Trophoblast cell (in vitro differentiated cells and primary cell): ENCODE data around the gene SRP9.

Source experiments
- DNase-seq, 2 donors: peaks; one replicate each; pipeline ENCODE4 v3.0.0-alpha.2; 2016
- H2AFZ ChIP-seq: 2 replicates; pipeline ENCODE4 v1.6.1; 2013; ENCODE audit warnings: low read length, moderate library complexity, mild to moderate bottlenecking; ENCODE audit not compliant: insufficient read depth, poor library complexity
- H2AK5ac ChIP-seq: 2 replicates; pipeline ENCODE4 v1.6.1; 2013; ENCODE audit warnings: mild to moderate bottlenecking, low read length
- H2BK120ac ChIP-seq: 2 replicates; pipeline ENCODE4 v1.6.1; 2013; ENCODE audit warnings: low read length, mild to moderate bottlenecking, moderate library complexity; ENCODE audit not compliant: insufficient read depth, poor library complexity
- H2BK12ac ChIP-seq: 2 replicates; pipeline ENCODE4 v1.6.1; 2013; ENCODE audit warnings: mild to moderate bottlenecking, low read length, moderate library complexity
- H2BK5ac ChIP-seq: 2 replicates; pipeline ENCODE4 v1.6.1; 2013; ENCODE audit warnings: low read length, low read depth, moderate library complexity, mild to moderate bottlenecking; ENCODE audit not compliant: poor library complexity
- H3K14ac ChIP-seq: 2 replicates; pipeline ENCODE4 v1.6.1; 2013; ENCODE audit warnings: mild to moderate bottlenecking, low read length
- H3K18ac ChIP-seq: 2 replicates; pipeline ENCODE4 v1.6.1; 2013; ENCODE audit warnings: mild to moderate bottlenecking, low read length
- H3K23ac ChIP-seq: 2 replicates; pipeline ENCODE4 v1.6.1; 2013; ENCODE audit warnings: low read length
- H3K27ac ChIP-seq: 2 replicates; pipeline ENCODE4 v1.5.1; 2013; ENCODE audit warnings: low read depth, mild to moderate bottlenecking, inconsistent platforms, low read length, moderate library complexity
- H3K27me3 ChIP-seq: 2 replicates; pipeline ENCODE4 v1.6.1; 2013; ENCODE audit warnings: inconsistent platforms, mild to moderate bottlenecking, low read length, moderate library complexity; ENCODE audit not compliant: insufficient read depth
- H3K36me3 ChIP-seq, 2 experiments: 1 replicate in 1 of 2; 2 replicates in 1 of 2; pipeline ENCODE4 v1.6.1; 2013; ENCODE audit warnings: low read length in 2 of 2, mild to moderate bottlenecking in 2 of 2, moderate library complexity in 1 of 2; ENCODE audit not compliant: insufficient read depth in 2 of 2, control insufficient read depth in 1 of 2
- H3K4ac ChIP-seq: 2 replicates; pipeline ENCODE4 v1.6.1; 2013; ENCODE audit warnings: low read depth, mild to moderate bottlenecking, low read length, moderate library complexity
- H3K4me1 ChIP-seq, 2 experiments: 1 replicate in 1 of 2; 2 replicates in 1 of 2; pipeline ENCODE4 v1.6.1; 2013; ENCODE audit warnings: low read length in 2 of 2, mild to moderate bottlenecking in 2 of 2, moderate library complexity in 1 of 2; ENCODE audit not compliant: insufficient read depth in 2 of 2, control insufficient read depth in 1 of 2
- H3K4me2 ChIP-seq: 2 replicates; pipeline ENCODE4 v1.6.1; 2013; ENCODE audit warnings: inconsistent platforms, mild to moderate bottlenecking, low read length, moderate library complexity
- H3K4me3 ChIP-seq: 2 replicates; pipeline ENCODE4 v1.5.1; 2013; ENCODE audit warnings: mild to moderate bottlenecking, low read depth, low read length, inconsistent platforms
- H3K79me1 ChIP-seq: one replicate; pipeline ENCODE4 v1.6.1; 2013; ENCODE audit warnings: low read length
- H3K79me2 ChIP-seq: 2 replicates; pipeline ENCODE4 v1.6.1; 2013; ENCODE audit warnings: low read length, mild to moderate bottlenecking; ENCODE audit not compliant: control insufficient read depth, insufficient read depth, poor library complexity
- H3K9ac ChIP-seq: 2 replicates; pipeline ENCODE4 v1.6.1; 2013; ENCODE audit warnings: mild to moderate bottlenecking, low read length
- H3K9me3 ChIP-seq: 2 replicates; pipeline ENCODE4 v1.6.1; 2013; ENCODE audit warnings: low read depth, mild to moderate bottlenecking, control low read depth, inconsistent platforms, low read length; ENCODE audit not compliant: insufficient read depth
- H4K12ac ChIP-seq: 2 replicates; pipeline ENCODE4 v1.6.1; 2013; ENCODE audit warnings: low read depth, mild to moderate bottlenecking, low read length, moderate library complexity
- H4K8ac ChIP-seq: 2 replicates; pipeline ENCODE4 v1.6.1; 2013; ENCODE audit warnings: low read depth, mild to moderate bottlenecking, low read length, moderate library complexity
- H4K91ac ChIP-seq: one replicate; pipeline ENCODE4 v1.6.1; 2013; ENCODE audit warnings: low read depth, mild to moderate bottlenecking, low read length, moderate library complexity
- WGBS: extraction: QIAGEN DNeasy Blood & Tissue Kit; methylation state at CpG from one replicate; pipeline ENCODE4 v1.1.7; 2013; ENCODE audit warnings: missing lambda C conversion rate; ENCODE audit not compliant: insufficient read length, insufficient coverage; ENCODE audit errors: extremely low coverage; 5-methylcytosine and 5-hydroxymethylcytosine counted together

Gene SRP9

DNA sequence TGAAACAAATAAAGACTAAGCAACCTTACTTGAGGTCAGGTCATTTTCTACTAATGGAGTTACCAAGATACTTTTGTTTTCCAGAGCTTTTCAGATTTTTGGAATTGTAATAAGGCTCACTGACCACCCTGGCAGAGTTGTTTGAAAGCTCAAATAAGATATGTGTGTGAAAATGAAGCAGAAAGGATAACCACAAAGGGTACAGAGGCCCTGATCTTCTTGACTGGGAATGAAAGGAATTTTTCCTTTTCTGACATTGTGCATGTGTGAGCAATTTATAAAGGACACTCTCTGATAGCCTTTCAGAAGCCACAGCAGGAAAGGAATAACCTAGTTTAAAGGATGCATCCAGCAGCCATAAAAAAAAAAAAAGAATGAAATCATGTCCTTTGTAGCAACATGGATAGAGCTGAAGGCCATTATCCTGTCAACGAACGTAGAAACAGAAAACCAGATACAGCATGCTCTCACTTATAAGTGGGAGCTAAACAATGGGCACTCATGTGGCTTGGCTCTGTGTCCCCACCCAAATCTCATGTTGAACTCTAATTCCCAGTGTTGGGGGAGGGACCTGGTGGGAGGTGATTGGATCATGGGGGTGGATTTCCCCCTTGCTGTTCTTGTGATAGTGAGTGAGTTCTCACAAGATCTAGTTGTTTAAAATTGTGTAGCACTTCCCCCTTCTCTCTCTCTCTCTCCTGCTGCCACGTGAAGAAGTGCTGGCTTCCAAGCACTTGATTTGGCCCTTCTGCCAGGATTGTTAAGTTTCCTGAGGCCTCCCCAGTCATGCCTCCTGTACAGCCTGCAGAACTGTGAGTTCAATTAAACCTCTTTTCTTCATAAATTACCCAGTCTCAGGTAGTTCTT lies 3.1 kb upstream of the SRP9 start:
- H2BK5ac ChIP-seq = no peak overlapping the region
- H4K91ac ChIP-seq = peak overlapping the region; percentile 32
- no peak overlapping the region for H3K9ac ChIP-seq
- DNase-seq = no peak
- H3K27ac ChIP-seq = peak overlapping the region; percentile 55
- peak overlapping the region; percentile 60 for H2BK12ac ChIP-seq
- no peak overlapping the region for H2AK5ac ChIP-seq
- H3K4me2 ChIP-seq = no peak overlapping the region
- no peak overlapping the region for H4K12ac ChIP-seq
- peaks cover 6% of the 10 kb centered on the region for H3K79me2 ChIP-seq
- no peak overlapping the region for H2AFZ ChIP-seq
- no peak overlapping the region for H3K18ac ChIP-seq
- peaks cover 15% of the 10 kb centered on the region for H3K79me1 ChIP-seq
- H2BK120ac ChIP-seq = no peak overlapping the region
- no peaks in the 10 kb centered on the region for H3K9me3 ChIP-seq
- no peak overlapping the region for H4K8ac ChIP-seq
- H3K4me1 ChIP-seq = peaks cover 10 to 28% of the 10 kb centered on the region in 2 experiments
- no peak overlapping the region for H3K4me3 ChIP-seq
- H3K27me3 ChIP-seq = no peaks in the 10 kb centered on the region
- no peak overlapping the region for H3K14ac ChIP-seq
- no peak overlapping the region for H3K23ac ChIP-seq
- no peaks in the 10 kb centered on the region for H3K36me3 ChIP-seq
- WGBS = no CpG with 5 or more reads among the region's 3 CpGs
- no peak overlapping the region for H3K4ac ChIP-seq

DNA sequence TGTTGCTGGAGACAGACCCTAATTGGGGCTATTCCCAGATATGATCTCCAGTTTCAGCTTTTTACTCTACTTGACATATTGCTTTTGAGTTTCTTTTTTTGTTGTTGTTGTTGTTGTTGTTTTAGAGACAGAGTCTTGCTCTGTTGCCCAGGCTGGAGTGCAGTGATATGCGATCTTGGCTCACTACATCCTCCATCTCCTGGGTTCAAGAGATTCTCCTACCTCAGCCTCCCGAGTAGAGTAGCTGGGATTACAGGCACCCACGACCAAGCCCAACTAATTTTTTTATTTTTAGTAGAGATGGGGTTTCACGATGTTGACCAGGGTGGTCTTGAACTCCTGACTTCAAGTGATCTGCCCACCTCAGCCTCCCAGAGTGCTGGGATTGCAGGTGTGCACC lies 1.3 kb upstream of the SRP9 start:
- H2BK120ac ChIP-seq = no peak overlapping the region
- no peak overlapping the region for H4K12ac ChIP-seq
- H3K9me3 ChIP-seq = no peaks in the 10 kb centered on the region
- H3K9ac ChIP-seq = no peak overlapping the region
- H3K4me1 ChIP-seq = peaks cover 4 to 17% of the 10 kb centered on the region in 2 experiments
- no peak overlapping the region for H3K4me2 ChIP-seq
- peaks cover 11% of the 10 kb centered on the region for H3K79me2 ChIP-seq
- WGBS = no CpG with 5 or more reads among the region's 4 CpGs
- peaks cover 0 to 3% of the 10 kb centered on the region in 2 experiments for H3K36me3 ChIP-seq
- no peak overlapping the region for H4K91ac ChIP-seq
- no peak overlapping the region for H3K4me3 ChIP-seq
- H3K4ac ChIP-seq = no peak overlapping the region
- no peak overlapping the region for H2BK12ac ChIP-seq
- no peak overlapping the region for H2BK5ac ChIP-seq
- H2AK5ac ChIP-seq = no peak overlapping the region
- no peak overlapping the region for H4K8ac ChIP-seq
- H3K23ac ChIP-seq = no peak overlapping the region
- no peak overlapping the region for H3K18ac ChIP-seq
- no peak overlapping the region for H3K14ac ChIP-seq
- no peak for DNase-seq
- H3K79me1 ChIP-seq = peaks cover 12% of the 10 kb centered on the region
- H3K27me3 ChIP-seq = no peaks in the 10 kb centered on the region
- no peak overlapping the region for H2AFZ ChIP-seq
- H3K27ac ChIP-seq = no peak overlapping the region

DNA sequence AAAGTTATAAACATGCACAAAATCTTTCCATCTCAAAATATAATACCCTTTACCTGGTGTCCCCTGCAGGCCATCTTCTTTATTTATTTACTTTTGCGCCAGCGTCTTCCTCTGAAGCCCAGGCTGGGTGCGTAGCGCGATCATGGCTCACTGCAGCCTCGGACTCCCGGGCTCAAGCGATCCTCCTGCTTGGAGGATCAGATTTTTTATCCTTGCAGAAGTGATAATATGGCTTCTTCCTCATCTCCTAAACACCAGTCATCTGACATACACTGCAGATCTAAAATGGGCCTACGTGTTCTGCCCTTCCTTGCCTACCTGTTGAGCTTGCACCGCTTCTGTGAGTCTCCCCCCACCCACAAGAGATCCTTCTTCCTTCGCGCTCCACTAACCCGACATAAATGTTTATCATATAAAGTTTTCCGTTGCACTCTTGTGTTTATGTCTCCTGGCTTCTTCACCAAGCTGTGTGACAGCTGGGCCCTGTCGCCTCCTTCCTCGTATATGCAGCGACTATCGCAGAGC lies 506 bp upstream of the SRP9 start:
- Histone ChIP-seq H3K4me3 (peak overlapping the region; percentile 61), H3K9me3 (no peaks in the 10 kb centered on the region), H2BK120ac (no peak overlapping the region), H3K27ac (peak overlapping the region; percentile 23), H2AK5ac (no peak overlapping the region), H4K8ac (peak overlapping the region; percentile 74), H3K4me1 (peaks cover 4 to 17% of the 10 kb centered on the region in 2 experiments), H2BK5ac (no peak overlapping the region), H3K23ac (no peak overlapping the region), H3K79me1 (peaks cover 12% of the 10 kb centered on the region), H2BK12ac (no peak overlapping the region), H3K27me3 (no peaks in the 10 kb centered on the region), H4K12ac (no peak overlapping the region), H2AFZ (peak overlapping the region; percentile 32), H4K91ac (peak overlapping the region; percentile 0), H3K79me2 (peaks cover 11% of the 10 kb centered on the region), H3K14ac (peak overlapping the region; percentile 18), H3K36me3 (peaks cover 1 to 3% of the 10 kb centered on the region in 2 experiments), H3K9ac (peak overlapping the region; percentile 52), H3K18ac (no peak overlapping the region), H3K4ac (no peak overlapping the region), H3K4me2 (peak overlapping the region; percentile 85)
- peak in 1 of 2 donors; percentile 15 for DNase-seq
- no CpG with 5 or more reads among the region's 18 CpGs for whole genome bisulfite sequencing

DNA sequence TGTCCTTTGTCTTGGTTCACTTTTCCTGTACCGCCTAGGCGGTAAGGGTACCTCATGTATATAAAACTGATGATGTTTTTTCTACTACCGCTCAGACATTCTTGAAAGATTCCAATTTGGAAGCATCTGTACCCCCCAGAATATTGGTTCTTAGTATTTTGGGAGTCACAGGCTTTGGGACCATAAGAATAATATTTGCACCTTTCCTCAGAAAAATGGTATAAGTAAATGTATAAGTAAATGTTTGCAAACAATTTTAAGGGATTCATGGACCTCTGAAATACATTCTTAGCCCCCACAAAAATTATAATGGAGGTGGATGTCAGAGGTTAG lies 677 bp downstream of the SRP9 start:
- no peak overlapping the region for H3K23ac ChIP-seq
- peak overlapping the region; percentile 85 for H4K91ac ChIP-seq
- no peak overlapping the region for H4K12ac ChIP-seq
- H3K4me2 ChIP-seq = peak overlapping the region; percentile 58
- peaks cover 11% of the 10 kb centered on the region for H3K79me1 ChIP-seq
- H3K4me3 ChIP-seq = peak overlapping the region; percentile 81
- H3K36me3 ChIP-seq = peaks cover 3 to 5% of the 10 kb centered on the region in 2 experiments
- H2BK12ac ChIP-seq = no peak overlapping the region
- no peak overlapping the region for H3K14ac ChIP-seq
- no peak overlapping the region for H2AK5ac ChIP-seq
- peaks cover 4 to 13% of the 10 kb centered on the region in 2 experiments for H3K4me1 ChIP-seq
- H3K4ac ChIP-seq = peak overlapping the region; percentile 93
- H2AFZ ChIP-seq = no peak overlapping the region
- H2BK5ac ChIP-seq = peak overlapping the region; percentile 54
- DNase-seq = no peak
- H2BK120ac ChIP-seq = no peak overlapping the region
- peak overlapping the region; percentile 91 for H3K27ac ChIP-seq
- no peaks in the 10 kb centered on the region for H3K9me3 ChIP-seq
- no CpG with 5 or more reads among the region's 3 CpGs for WGBS
- H3K9ac ChIP-seq = no peak overlapping the region
- peaks cover 13% of the 10 kb centered on the region for H3K79me2 ChIP-seq
- H4K8ac ChIP-seq = peak overlapping the region; percentile 88
- no peak overlapping the region for H3K18ac ChIP-seq
- no peaks in the 10 kb centered on the region for H3K27me3 ChIP-seq
